Adrenal gland (tissue), 12 donors: ENCODE measurements around the gene C6orf52. TPM values are rescaled to one million over a fixed set of nuclear protein-coding genes. Genes with fewer than 3 reads are reported as not detected.

Source experiments
- polyA plus RNA-seq, 3 donors: library from polyadenylated mRNA; stranded (reverse); fragments of 200-250 nt in 2 of 3; fragments of 350-450 nt in 1 of 3; fragmentation: Illumina TruSeq in 1 of 3; extraction: RNeasy Lipid Tissue Mini Kit (QIAGEN cat#74804) in 1 of 3; gene quantifications; one replicate each; pipeline ENCODE4 v1.2.3, GENCODE V29; 2013 to 2014
- small RNA-seq, 2 donors: library from RNA; depleted of rRNA; stranded (forward); fragments of <200 nt; gene quantifications; one replicate each; pipeline ENCODE3, GENCODE V24; 2016
- total RNA-seq, 9 donors: library from RNA; depleted of rRNA in 4 of 9; stranded (reverse); fragments of >200 nt in 4 of 9; fragments of 120-200 nt in 1 of 9; fragmentation: NEBNext Ultra II Directional in 1 of 9; extraction: Animal tissue kit (Norgen Biotek cat#: 25700) in 1 of 9; gene quantifications; one replicate each; pipeline versions ENCODE4 v1.1.0 to v1.2.4, GENCODE V29; 2013 to 2023
- donor health status: healthy with polysubstance abuse.
- donor health status: Bipolar disorder and iron deficiency.
- donor health status: DM: yes; HTN: yes; CAD: no.
- donor health status: DM: no; HTN: no; CAD: no.
- donor health status: DM: no; HTN: no; CAD: no.
- donor health status: DM: yes; HTN: yes; CAD: no.

C6orf52 gene
- total and polyA plus RNA-seq, 12 donors: 0.96 to 5.5 (median 2.8) TPM; not detected in 3

Small RNAs within 50 kb of the gene (small RNA-seq; reads per million reads assigned to genes)
- gene RF00019: 0 reads per million in 2 donors

Other genes with a start within 250 kb of the C6orf52 start
- gene GCNT2, start 173.3 kb downstream of the C6orf52 start, total RNA-seq: 1 to 10 TPM in 8 of 9 donors, under 1 TPM in 1; 0.87 to 4.0 (median 1.8) TPM
- gene GCNT2, start 173.3 kb downstream of the C6orf52 start, polyA plus RNA-seq: 1 to 10 TPM in 1 of 3 donors, under 1 TPM in 2; 0.27 to 1.2 (median 0.56) TPM
- 10 to 100 TPM in 5 of 9 donors, 1 to 10 TPM in 4; 4.5 to 17.6 (median 13.8) TPM for gene PAK1IP1, start 356 bp upstream of the C6orf52 start, total RNA-seq
- gene PAK1IP1, start 356 bp upstream of the C6orf52 start, polyA plus RNA-seq: 10 to 100 TPM in 1 of 3 donors, 1 to 10 TPM in 2; 6.7 to 32.3 (median 8.0) TPM
- gene TMEM14C, start 28.5 kb upstream of the C6orf52 start, total RNA-seq: 100 to 1,000 TPM; 126 to 312 (median 167) TPM
- gene TMEM14C, start 28.5 kb upstream of the C6orf52 start, polyA plus RNA-seq: 100 to 1,000 TPM; 105 to 196 (median 157) TPM
- 100 to 1,000 TPM; 110 to 188 (median 123) TPM for gene TMEM14B, start 53.2 kb upstream of the C6orf52 start, total RNA-seq
- gene TMEM14B, start 53.2 kb upstream of the C6orf52 start, polyA plus RNA-seq: 100 to 1,000 TPM in 1 of 3 donors, 10 to 100 TPM in 2; 74.3 to 210 (median 93.7) TPM
- under 1 TPM in 5 of 9 donors, not detected in 4; under 0.01 to 0.43 (median 0.19) TPM for gene MAK, start 143.9 kb upstream of the C6orf52 start, total RNA-seq
- gene MAK, start 143.9 kb upstream of the C6orf52 start, polyA plus RNA-seq: under 1 TPM; 0.07 to 0.13 (median 0.08) TPM
- not detected for gene GCM2, start 187.4 kb upstream of the C6orf52 start, total RNA-seq
- gene GCM2, start 187.4 kb upstream of the C6orf52 start, polyA plus RNA-seq: not detected
- gene SYCP2L, start 192.4 kb upstream of the C6orf52 start, total RNA-seq: 1 to 10 TPM in 2 of 9 donors, under 1 TPM in 5, not detected in 2; 0.24 to 3.0 (median 0.48) TPM
- 1 to 10 TPM in 1 of 3 donors, under 1 TPM in 2; 0.09 to 1.0 (median 0.84) TPM for gene SYCP2L, start 192.4 kb upstream of the C6orf52 start, polyA plus RNA-seq